WTC11 (cell line): Measurements from ENCODE around the gene MAD2L1.

Source experiments
- CBFB ChIP-seq: sonication (generic); formaldehyde crosslinking; IDR thresholded peaks from 2 replicates; pipeline ENCODE4 v1.8.1; 2022; ENCODE audit warnings: mild to moderate bottlenecking, low read depth, missing genetic modification reagents
- ELF4 ChIP-seq: sonication (generic); formaldehyde crosslinking; IDR thresholded peaks from 2 replicates; pipeline ENCODE4 v1.8.1; 2022; ENCODE audit warnings: low read depth, mild to moderate bottlenecking, moderate library complexity, missing genetic modification reagents
- GRHL2 ChIP-seq: fragments of 250-450 bp; sonication (Bioruptor Pico); IDR thresholded peaks from 2 replicates; pipeline ENCODE4 v1.8.0; 2022; ENCODE audit warnings: mild to moderate bottlenecking, moderate library complexity; ENCODE audit not compliant: insufficient replicate concordance, severe bottlenecking
- NR1H2 ChIP-seq: sonication (generic); formaldehyde crosslinking; IDR thresholded peaks from 2 replicates; pipeline ENCODE4 v1.9.0; 2021; ENCODE audit warnings: mild to moderate bottlenecking, moderate library complexity, missing genetic modification reagents
- SMAD3 ChIP-seq: sonication (generic); formaldehyde crosslinking; IDR thresholded peaks from 2 replicates; pipeline ENCODE4 v1.8.0; 2022; ENCODE audit warnings: missing genetic modification reagents, mild to moderate bottlenecking, borderline replicate concordance
- ZNF317 ChIP-seq: sonication (generic); formaldehyde crosslinking; IDR thresholded peaks from 2 replicates; pipeline ENCODE4 v1.8.1; 2023; ENCODE audit warnings: low read depth, mild to moderate bottlenecking, moderate library complexity, missing genetic modification reagents, borderline replicate concordance
- TF ChIP-seq, protein P1 (sequence below): fragments of 200-600 bp; IDR thresholded peaks from 2 replicates; pipeline ENCODE4 v1.8.0; 2022; ENCODE audit warnings: antibody characterized with exemption
- TF ChIP-seq, protein P2 (sequence below): sonication (generic); formaldehyde crosslinking; IDR thresholded peaks from 2 replicates; pipeline ENCODE4 v1.8.1; 2022; ENCODE audit warnings: mild to moderate bottlenecking, moderate library complexity, missing genetic modification reagents
- TF ChIP-seq, protein P3 (sequence below): sonication (generic); formaldehyde crosslinking; IDR thresholded peaks from 2 replicates; pipeline ENCODE4 v1.8.1; 2023; ENCODE audit warnings: mild to moderate bottlenecking, missing genetic modification reagents, moderate library complexity

DNA sequence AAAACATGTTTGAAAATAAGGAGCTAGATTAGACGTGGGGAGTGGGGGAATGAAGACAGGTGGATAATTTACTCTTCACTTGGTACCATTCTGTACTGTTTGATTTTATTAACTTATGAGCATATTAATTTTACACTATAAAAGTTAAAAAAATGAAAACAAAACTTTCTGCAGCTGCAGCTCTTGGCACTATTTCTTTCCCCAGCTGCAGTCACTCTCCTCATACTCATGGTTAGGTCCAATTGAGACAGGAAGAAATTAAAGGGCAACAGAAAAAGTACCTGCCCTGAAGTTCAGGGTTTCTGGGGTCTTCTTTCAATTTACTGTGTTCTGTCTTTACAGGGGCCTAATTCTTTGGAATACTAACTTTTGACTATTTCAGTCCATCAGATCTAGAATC lies 15.4 kb downstream of the MAD2L1 start:
- TF ChIP-seq, protein P1, sequence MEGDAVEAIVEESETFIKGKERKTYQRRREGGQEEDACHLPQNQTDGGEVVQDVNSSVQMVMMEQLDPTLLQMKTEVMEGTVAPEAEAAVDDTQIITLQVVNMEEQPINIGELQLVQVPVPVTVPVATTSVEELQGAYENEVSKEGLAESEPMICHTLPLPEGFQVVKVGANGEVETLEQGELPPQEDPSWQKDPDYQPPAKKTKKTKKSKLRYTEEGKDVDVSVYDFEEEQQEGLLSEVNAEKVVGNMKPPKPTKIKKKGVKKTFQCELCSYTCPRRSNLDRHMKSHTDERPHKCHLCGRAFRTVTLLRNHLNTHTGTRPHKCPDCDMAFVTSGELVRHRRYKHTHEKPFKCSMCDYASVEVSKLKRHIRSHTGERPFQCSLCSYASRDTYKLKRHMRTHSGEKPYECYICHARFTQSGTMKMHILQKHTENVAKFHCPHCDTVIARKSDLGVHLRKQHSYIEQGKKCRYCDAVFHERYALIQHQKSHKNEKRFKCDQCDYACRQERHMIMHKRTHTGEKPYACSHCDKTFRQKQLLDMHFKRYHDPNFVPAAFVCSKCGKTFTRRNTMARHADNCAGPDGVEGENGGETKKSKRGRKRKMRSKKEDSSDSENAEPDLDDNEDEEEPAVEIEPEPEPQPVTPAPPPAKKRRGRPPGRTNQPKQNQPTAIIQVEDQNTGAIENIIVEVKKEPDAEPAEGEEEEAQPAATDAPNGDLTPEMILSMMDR = no peak
- no peak for TF ChIP-seq SMAD3 (CRISPR knock-in tag)
- TF ChIP-seq, protein P2, sequence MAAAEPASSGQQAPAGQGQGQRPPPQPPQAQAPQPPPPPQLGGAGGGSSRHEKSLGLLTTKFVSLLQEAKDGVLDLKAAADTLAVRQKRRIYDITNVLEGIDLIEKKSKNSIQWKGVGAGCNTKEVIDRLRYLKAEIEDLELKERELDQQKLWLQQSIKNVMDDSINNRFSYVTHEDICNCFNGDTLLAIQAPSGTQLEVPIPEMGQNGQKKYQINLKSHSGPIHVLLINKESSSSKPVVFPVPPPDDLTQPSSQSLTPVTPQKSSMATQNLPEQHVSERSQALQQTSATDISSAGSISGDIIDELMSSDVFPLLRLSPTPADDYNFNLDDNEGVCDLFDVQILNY = no peak
- TF ChIP-seq ELF4 (CRISPR knock-in tag) = no peak
- TF ChIP-seq GRHL2 (CRISPR knock-in tag) = no peak
- no peak for TF ChIP-seq CBFB (CRISPR knock-in tag)
- TF ChIP-seq, protein P3, sequence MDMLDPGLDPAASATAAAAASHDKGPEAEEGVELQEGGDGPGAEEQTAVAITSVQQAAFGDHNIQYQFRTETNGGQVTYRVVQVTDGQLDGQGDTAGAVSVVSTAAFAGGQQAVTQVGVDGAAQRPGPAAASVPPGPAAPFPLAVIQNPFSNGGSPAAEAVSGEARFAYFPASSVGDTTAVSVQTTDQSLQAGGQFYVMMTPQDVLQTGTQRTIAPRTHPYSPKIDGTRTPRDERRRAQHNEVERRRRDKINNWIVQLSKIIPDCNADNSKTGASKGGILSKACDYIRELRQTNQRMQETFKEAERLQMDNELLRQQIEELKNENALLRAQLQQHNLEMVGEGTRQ (CRISPR knock-in tag) = no peak
- TF ChIP-seq ZNF317 = no peak
- TF ChIP-seq NR1H2 (CRISPR knock-in tag) = no peak
